ENCODE measurements around the gene TMEM38A. TPM values are rescaled to one million over a fixed set of nuclear protein-coding genes. Genes with fewer than 3 reads are reported as not detected.

TMEM38A gene
- total RNA-seq, 2 experiments from 2014 or later: 1.1 to 1.7 TPM

Other genes starting within 250 kb of the TMEM38A start
- 10 to 100 TPM; 33.3 to 39.1 TPM for gene EPS15L1, start 189.2 kb upstream of the TMEM38A start, total RNA-seq
- not detected for gene CALR3, start 165.0 kb upstream of the TMEM38A start, total RNA-seq
- 1 to 10 TPM; 3.1 to 3.9 TPM for gene C19orf44, start 164.7 kb upstream of the TMEM38A start, total RNA-seq
- gene CHERP, start 118.7 kb upstream of the TMEM38A start, total RNA-seq: 10 to 100 TPM; 57.9 to 62.2 TPM
- 10 to 100 TPM; 40.6 to 43.1 TPM for gene SLC35E1, start 88.7 kb upstream of the TMEM38A start, total RNA-seq
- 10 to 100 TPM; 14.6 to 15.6 TPM for gene MED26, start 32.9 kb upstream of the TMEM38A start, total RNA-seq
- 10 to 100 TPM; 58.4 to 59.6 TPM for gene SMIM7, start 995 bp upstream of the TMEM38A start, total RNA-seq
- gene NWD1, start 58.7 kb downstream of the TMEM38A start, total RNA-seq: not detected
- gene SIN3B, start 168.3 kb downstream of the TMEM38A start, total RNA-seq: 10 to 100 TPM; 31.4 to 33.6 TPM
- gene F2RL3, start 227.9 kb downstream of the TMEM38A start, total RNA-seq: under 1 TPM; 0.35 to 0.65 TPM